Upper lobe of left lung (tissue), 4 donors: ENCODE measurements around the gene STING1.

ENCODE experiments used
- EP300 ChIP-seq, 4 donors: sonication (generic); formaldehyde crosslinking; IDR thresholded peaks; one replicate each; pipeline ENCODE4 v1.5.1; 2017; ENCODE audit warnings: antibody characterized with exemption in 4 of 4, control low read depth in 2 of 4
- POLR2A ChIP-seq, 4 donors: fragments of 450-650 bp; IDR thresholded peaks; one replicate each; pipeline ENCODE4 v1.5.1; 2016 to 2017; ENCODE audit warnings: antibody characterized with exemption in 4 of 4, mild to moderate bottlenecking in 2 of 4
- POLR2AphosphoS5 ChIP-seq, 2 donors: sonication (generic); formaldehyde crosslinking; IDR thresholded peaks; one replicate each; pipeline ENCODE4 v1.5.1; 2017; ENCODE audit warnings: antibody characterized with exemption in 2 of 2
- TF ChIP-seq, protein P1 (sequence below), 6 experiments: fragments of 450-650 bp in 4 of 6; fragments of 200-600 bp in 2 of 6; sonication (generic) in 2 of 6; IDR thresholded peaks; one replicate each; pipeline ENCODE4 v1.5.1; 2016 to 2019; ENCODE audit warnings: antibody characterized with exemption in 6 of 6

DNA sequence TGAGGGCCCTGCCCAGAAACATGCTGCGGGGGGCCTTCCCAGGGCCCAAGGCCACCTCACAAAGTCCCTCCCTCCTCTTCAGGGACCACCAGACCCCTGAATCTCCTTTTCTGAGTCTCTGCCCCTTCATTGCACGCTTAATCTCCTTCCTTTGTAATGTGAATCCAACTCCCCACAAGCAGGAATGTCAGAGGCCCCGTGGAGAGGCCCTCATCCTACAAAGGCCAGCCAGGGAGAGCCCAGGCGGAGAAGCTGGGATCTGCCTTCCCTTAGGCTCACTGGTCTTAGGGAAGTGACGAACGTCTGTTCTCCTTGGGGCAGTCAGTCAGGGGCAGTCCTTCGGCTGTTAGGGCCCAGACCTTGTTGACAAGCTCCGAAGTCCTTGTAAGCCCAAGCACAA, 9.5 kb downstream of the STING1 start:
- TF ChIP-seq, protein P1, sequence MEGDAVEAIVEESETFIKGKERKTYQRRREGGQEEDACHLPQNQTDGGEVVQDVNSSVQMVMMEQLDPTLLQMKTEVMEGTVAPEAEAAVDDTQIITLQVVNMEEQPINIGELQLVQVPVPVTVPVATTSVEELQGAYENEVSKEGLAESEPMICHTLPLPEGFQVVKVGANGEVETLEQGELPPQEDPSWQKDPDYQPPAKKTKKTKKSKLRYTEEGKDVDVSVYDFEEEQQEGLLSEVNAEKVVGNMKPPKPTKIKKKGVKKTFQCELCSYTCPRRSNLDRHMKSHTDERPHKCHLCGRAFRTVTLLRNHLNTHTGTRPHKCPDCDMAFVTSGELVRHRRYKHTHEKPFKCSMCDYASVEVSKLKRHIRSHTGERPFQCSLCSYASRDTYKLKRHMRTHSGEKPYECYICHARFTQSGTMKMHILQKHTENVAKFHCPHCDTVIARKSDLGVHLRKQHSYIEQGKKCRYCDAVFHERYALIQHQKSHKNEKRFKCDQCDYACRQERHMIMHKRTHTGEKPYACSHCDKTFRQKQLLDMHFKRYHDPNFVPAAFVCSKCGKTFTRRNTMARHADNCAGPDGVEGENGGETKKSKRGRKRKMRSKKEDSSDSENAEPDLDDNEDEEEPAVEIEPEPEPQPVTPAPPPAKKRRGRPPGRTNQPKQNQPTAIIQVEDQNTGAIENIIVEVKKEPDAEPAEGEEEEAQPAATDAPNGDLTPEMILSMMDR (IDR thresholded peaks at IDR 0.05): no peak
- TF ChIP-seq POLR2A (IDR thresholded peaks at IDR 0.05) (no peak), EP300 (IDR thresholded peaks at IDR 0.05) (no peak), POLR2AphosphoS5 (IDR thresholded peaks at IDR 0.05) (no peak)
